PC-3 (cell line): Measurements from ENCODE around the gene IDNK. TPM values are rescaled to one million over a fixed set of nuclear protein-coding genes. Genes with fewer than 3 reads are reported as not detected.

Source experiments
- ATAC-seq: fragments of 200-7000 bp; cut with Tn5 transposase; 2 replicates; pipeline ENCODE4 v1.9.1; 2020; ENCODE audit warnings: mild to moderate bottlenecking, moderate library complexity
- BruUV-seq: library from RNA; stranded (reverse); fragments of 400-500 nt; replicated peaks from 2 replicates; lab custom pipeline; 2021; lab: Mats Ljungman, UMichigan
- CTCF ChIA-PET: fragments of 300-600 bp; sonication (Branson Sonifier 250); formaldehyde crosslinking; loops from one replicate; lab custom pipeline; 2022; ENCODE audit warnings: antibody characterized with exemption; lab: Charles Lee
- POLR2A ChIA-PET: fragments of 300-600 bp; sonication (Branson Sonifier 250); formaldehyde crosslinking; loops from one replicate; lab custom pipeline; 2022; ENCODE audit warnings: antibody characterized with exemption; ENCODE audit not compliant: unreplicated experiment; lab: Charles Lee
- DNase-seq: peaks from one replicate; pipeline ENCODE4 v3.0.0-alpha.2; 2015
- H2AFZ ChIP-seq: fragments of 300-600 bp; sonication (generic); 2 replicates; pipeline ENCODE4 v1.6.0; 2016; ENCODE audit warnings: antibody characterized with exemption, low read length
- H3F3A ChIP-seq: fragments of 300-600 bp; sonication (generic); one replicate; pipeline ENCODE4 v1.6.0; 2017; ENCODE audit warnings: antibody characterized with exemption, low read length, control low read depth, mild to moderate bottlenecking; ENCODE audit not compliant: unreplicated experiment
- H3K27ac ChIP-seq: fragments of 300-600 bp; sonication (generic); 2 replicates; pipeline ENCODE4 v1.5.1; 2016; ENCODE audit warnings: mild to moderate bottlenecking, low read length
- H3K27me3 ChIP-seq: fragments of 300-600 bp; sonication (generic); 2 replicates; pipeline ENCODE4 v1.6.1; 2016; ENCODE audit warnings: low read length, mixed read lengths
- H3K36me3 ChIP-seq: fragments of 300-600 bp; sonication (generic); 2 replicates; pipeline ENCODE4 v1.6.1; 2016; ENCODE audit warnings: low read depth, mixed run types, low read length, mixed read lengths
- H3K4me1 ChIP-seq: fragments of 300-600 bp; sonication (generic); 2 replicates; pipeline ENCODE4 v1.5.1; 2016; ENCODE audit warnings: low read length; ENCODE audit not compliant: insufficient read depth
- H3K4me2 ChIP-seq: fragments of 300-600 bp; sonication (generic); 2 replicates; pipeline ENCODE4 v1.6.0; 2016; ENCODE audit warnings: low read length
- H3K4me3 ChIP-seq: fragments of 300-600 bp; sonication (generic); 2 replicates; pipeline ENCODE4 v1.5.1; 2016; ENCODE audit warnings: mild to moderate bottlenecking, low read length, mixed read lengths
- H3K79me2 ChIP-seq: fragments of 300-600 bp; sonication (generic); 2 replicates; pipeline ENCODE4 v1.6.1; 2017; ENCODE audit warnings: low read length, mixed read lengths
- H3K9ac ChIP-seq: fragments of 300-600 bp; sonication (generic); 2 replicates; pipeline ENCODE4 v1.6.0; 2016; ENCODE audit warnings: mild to moderate bottlenecking, low read length
- H3K9me2 ChIP-seq: fragments of 300-600 bp; sonication (generic); replicated peaks from 2 replicates; pipeline ENCODE4 v1.6.1; 2016; ENCODE audit warnings: mixed run types, low read length, mixed read lengths
- H3K9me3 ChIP-seq: fragments of 300-600 bp; sonication (generic); 2 replicates; pipeline ENCODE4 v1.6.1; 2016; ENCODE audit warnings: low read length, mixed read lengths
- H4K20me1 ChIP-seq: fragments of 300-600 bp; sonication (generic); 2 replicates; pipeline ENCODE4 v1.6.1; 2016; ENCODE audit warnings: low read length, mixed read lengths
- CTCF ChIP-seq: fragments of 300-600 bp; sonication (generic); conservative IDR thresholded peaks from 2 replicates; pipeline ENCODE4 v1.5.1; 2017; ENCODE audit warnings: antibody characterized with exemption, low read depth, mild to moderate bottlenecking, low read length
- EZH2 ChIP-seq: fragments of 300-600 bp; sonication (generic); IDR thresholded peaks from one replicate; pipeline ENCODE4 v1.6.1; 2017; ENCODE audit warnings: antibody characterized with exemption, mild to moderate bottlenecking, low read length; ENCODE audit not compliant: unreplicated experiment
- EZH2phosphoT487 ChIP-seq: fragments of 300-600 bp; sonication (generic); IDR thresholded peaks from 2 replicates; pipeline ENCODE4 v1.6.1; 2018; ENCODE audit warnings: mild to moderate bottlenecking, antibody characterized with exemption, low read length, borderline replicate concordance
- intact Hi-C: fragments of 100-400 bp; cut with micrococcal nuclease; formaldehyde crosslinking; loops from 2 replicates; pipeline ENCODE4 v1.9.0; 2023
- total RNA-seq: library from RNA; depleted of rRNA; stranded (reverse); fragments of >200 nt; gene quantifications from 2 replicates; pipeline ENCODE4 v1.2.3, GENCODE V29; 2014

Gene IDNK
- total RNA-seq, 1 experiment from 2014 or later = 1.4 TPM

GRCh38 chr9:83671451-83671850 lies 48.5 kb downstream of the IDNK start:
- Histone ChIP-seq H3K9me2 (no peaks in the 10 kb centered on the region), H3K9me3 (no peaks in the 10 kb centered on the region), H3K27me3 (no peaks in the 10 kb centered on the region), H3K36me3 (peaks cover 54% of the 10 kb centered on the region), H3K27ac (no peak overlapping the region), H3K79me2 (peaks cover 25% of the 10 kb centered on the region), H3K9ac (no peak overlapping the region), H3K4me1 (no peaks in the 10 kb centered on the region), H4K20me1 (no peaks in the 10 kb centered on the region), H3F3A (no peaks in the 10 kb centered on the region), H2AFZ (no peak overlapping the region), H3K4me3 (no peak overlapping the region), H3K4me2 (no peak overlapping the region)
- TF ChIP-seq EZH2 (no peak), EZH2phosphoT487 (no peak), CTCF (no peak)
- ATAC-seq (no peak), DNase-seq (no peak)
- intact Hi-C loops = no loop called here
- BruUV-seq = no TSS peak
- POLR2A ChIA-PET = no interaction called here
- CTCF ChIA-PET = no interaction called here

GRCh38 chr9:83675466-83675865 lies 52.5 kb downstream of the IDNK start:
- no peak for DNase-seq
- H3K27me3 ChIP-seq = no peaks in the 10 kb centered on the region
- no peaks in the 10 kb centered on the region for H3K4me1 ChIP-seq
- H3K27ac ChIP-seq = no peak overlapping the region
- no peak for TF ChIP-seq EZH2
- TF ChIP-seq CTCF = no peak
- no peak for TF ChIP-seq EZH2phosphoT487
- no peak overlapping the region for H3K4me3 ChIP-seq
- H3K4me2 ChIP-seq = no peak overlapping the region
- H3K79me2 ChIP-seq = peaks cover 53% of the 10 kb centered on the region
- ATAC-seq = no peak
- CTCF ChIA-PET = no interaction called here
- no peaks in the 10 kb centered on the region for H3K9me2 ChIP-seq
- no peaks in the 10 kb centered on the region for H4K20me1 ChIP-seq
- peaks cover 60% of the 10 kb centered on the region for H3K36me3 ChIP-seq
- BruUV-seq = no TSS peak
- no peaks in the 10 kb centered on the region for H3K9me3 ChIP-seq
- no peak overlapping the region for H2AFZ ChIP-seq
- intact Hi-C loops = no loop called here
- H3K9ac ChIP-seq = no peak overlapping the region
- H3F3A ChIP-seq = no peaks in the 10 kb centered on the region
- POLR2A ChIA-PET = no interaction called here

GRCh38 chr9:83677596-83677995 lies 54.7 kb downstream of the IDNK start:
- peaks cover 52% of the 10 kb centered on the region for H3K36me3 ChIP-seq
- no peaks in the 10 kb centered on the region for H3K9me2 ChIP-seq
- TF ChIP-seq CTCF (no peak), EZH2phosphoT487 (no peak), EZH2 (no peak)
- intact Hi-C loops = no loop called here
- H3K27me3 ChIP-seq = no peaks in the 10 kb centered on the region
- no peak overlapping the region for H3K27ac ChIP-seq
- no peaks in the 10 kb centered on the region for H3F3A ChIP-seq
- no TSS peak for BruUV-seq
- H2AFZ ChIP-seq = no peak overlapping the region
- no peaks in the 10 kb centered on the region for H3K4me1 ChIP-seq
- ATAC-seq = no peak
- no peak for DNase-seq
- no peak overlapping the region for H3K4me3 ChIP-seq
- no peak overlapping the region for H3K4me2 ChIP-seq
- H3K79me2 ChIP-seq = peaks cover 64% of the 10 kb centered on the region
- peaks cover 4% of the 10 kb centered on the region; the same call in 1 of the 2 replicates for H4K20me1 ChIP-seq
- ChIA-PET POLR2A (no interaction called here), CTCF (no interaction called here)
- no peak overlapping the region for H3K9ac ChIP-seq
- H3K9me3 ChIP-seq = no peaks in the 10 kb centered on the region
